Vagina (tissue), 2 donors: ENCODE results near the gene ZMIZ1. TPM values are rescaled to one million over a fixed set of nuclear protein-coding genes. Genes with fewer than 3 reads are reported as not detected.

Experiments used
- DNase-seq, 2 donors: peaks; one replicate each; pipeline ENCODE4 v3.0.0-alpha.2; 2017; ENCODE audit errors: extremely low spot score in 2 of 2
- H3K27ac ChIP-seq: fragments of 200-600 bp; sonication (generic); one replicate; pipeline ENCODE4 v1.5.1; 2019
- H3K27me3 ChIP-seq: fragments of 200-600 bp; sonication (generic); one replicate; pipeline ENCODE4 v1.5.1; 2019
- H3K36me3 ChIP-seq, 2 donors: fragments of 200-600 bp; sonication (generic); one replicate each; pipeline ENCODE4 v1.5.1; 2017 to 2019
- H3K4me1 ChIP-seq: fragments of 200-600 bp; sonication (generic); one replicate; pipeline ENCODE4 v1.5.1; 2019
- H3K4me3 ChIP-seq, 2 donors: fragments of 200-600 bp; sonication (generic); 1 replicate in 1 of 2; 2 replicates in 1 of 2; pipeline ENCODE4 v1.5.1; 2016 to 2019
- H3K9me3 ChIP-seq: fragments of 200-600 bp; sonication (generic); one replicate; pipeline ENCODE4 v1.5.1; 2019
- CTCF ChIP-seq, 3 experiments: fragments of 450-650 bp in 2 of 3; fragments of 200-600 bp in 1 of 3; sonication (generic) in 1 of 3; IDR thresholded peaks; one replicate each; pipeline ENCODE4 v1.5.1; 2017 to 2019; ENCODE audit warnings: antibody characterized with exemption in 3 of 3, mild to moderate bottlenecking in 2 of 3, moderate library complexity in 2 of 3
- POLR2A ChIP-seq, 2 donors: fragments of 450-650 bp; IDR thresholded peaks; one replicate each; pipeline ENCODE4 v1.6.1; 2017; ENCODE audit warnings: antibody characterized with exemption in 2 of 2, mild to moderate bottlenecking in 2 of 2, moderate library complexity in 2 of 2
- POLR2AphosphoS5 ChIP-seq, 2 donors: sonication (generic); formaldehyde crosslinking; IDR thresholded peaks; one replicate each; pipeline ENCODE4 v1.9.0; 2017; ENCODE audit warnings: antibody characterized with exemption in 2 of 2, mild to moderate bottlenecking in 2 of 2, low read depth in 1 of 2; ENCODE audit not compliant: insufficient read depth in 1 of 2
- intact Hi-C: fragments of 100-400 bp; cut with DNase I; formaldehyde crosslinking; loops from one replicate; pipeline ENCODE4 v1.15.1; 2023
- total RNA-seq: library from RNA; depleted of rRNA; stranded (reverse); fragments of >200 nt; gene quantifications from one replicate; pipeline ENCODE4 v1.2.3, GENCODE V29; 2016

ZMIZ1 gene
- total RNA-seq, 1 donor from 2014 or later: 61.4 TPM

DNA sequence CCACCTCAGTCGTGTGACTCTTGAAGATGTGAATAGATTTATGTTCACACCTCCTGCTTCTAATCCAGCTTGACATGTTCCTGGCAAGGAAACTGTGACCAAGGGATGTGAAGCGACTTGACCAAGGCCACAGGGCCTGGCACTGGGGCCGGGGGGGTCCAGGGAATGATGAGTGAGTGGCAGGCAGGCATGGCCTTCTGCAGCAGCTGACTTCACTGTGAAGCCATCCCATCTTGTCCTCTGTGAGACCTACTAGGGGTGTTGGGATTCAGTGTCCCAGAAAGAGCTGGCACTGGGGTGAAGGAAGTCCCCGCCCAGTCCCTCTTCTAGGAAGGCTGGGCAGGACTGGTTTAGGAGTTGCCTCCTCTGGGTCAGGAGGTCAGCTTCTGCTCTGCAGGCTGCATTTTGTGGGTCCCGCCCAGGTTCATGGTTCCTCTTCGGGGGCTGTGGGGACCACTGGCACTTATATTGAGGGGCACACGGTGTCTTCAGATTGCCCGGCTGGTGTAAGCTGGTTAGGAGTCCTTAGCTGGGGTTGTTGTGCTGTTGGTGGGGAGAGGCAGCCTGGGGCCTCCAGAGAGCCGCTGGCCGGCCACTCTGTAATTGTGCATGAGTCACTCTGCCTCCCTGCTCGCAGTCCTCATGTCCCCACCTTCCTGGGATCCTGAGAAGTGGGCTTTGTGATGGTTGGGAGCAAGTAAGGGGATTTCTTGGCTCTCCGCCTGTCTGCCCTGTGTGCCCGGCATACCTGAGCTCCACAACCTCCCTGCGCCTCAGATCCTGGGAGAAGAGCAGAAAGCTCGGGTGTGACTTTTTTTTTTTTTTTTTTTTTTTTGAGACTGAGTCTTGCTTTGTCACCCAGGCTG is 11.0 kb downstream of the ZMIZ1 start:
- DNase-seq: no peak
- Histone ChIP-seq H3K27ac (peak overlapping the region; percentile 59), H3K9me3 (no peaks in the 10 kb centered on the region), H3K36me3 (no peaks in the 10 kb centered on the region), H3K27me3 (no peaks in the 10 kb centered on the region), H3K4me1 (peaks cover 100% of the 10 kb centered on the region), H3K4me3 (peak overlapping the region in 1 of 2 donors; percentile 20)
- TF ChIP-seq POLR2A (IDR thresholded peaks at IDR 0.05) (no peak), POLR2AphosphoS5 (IDR thresholded peaks at IDR 0.05; ENCODE audit: insufficient read depth in 1 of 2, low read depth in 1 of 2) (no peak), CTCF (IDR thresholded peaks at IDR 0.05) (no peak)
- intact Hi-C loops: loop anchor here (5.0 kb wide), 1 partner anchor 68 kb away; no protein-coding TSS in a partner anchor

DNA sequence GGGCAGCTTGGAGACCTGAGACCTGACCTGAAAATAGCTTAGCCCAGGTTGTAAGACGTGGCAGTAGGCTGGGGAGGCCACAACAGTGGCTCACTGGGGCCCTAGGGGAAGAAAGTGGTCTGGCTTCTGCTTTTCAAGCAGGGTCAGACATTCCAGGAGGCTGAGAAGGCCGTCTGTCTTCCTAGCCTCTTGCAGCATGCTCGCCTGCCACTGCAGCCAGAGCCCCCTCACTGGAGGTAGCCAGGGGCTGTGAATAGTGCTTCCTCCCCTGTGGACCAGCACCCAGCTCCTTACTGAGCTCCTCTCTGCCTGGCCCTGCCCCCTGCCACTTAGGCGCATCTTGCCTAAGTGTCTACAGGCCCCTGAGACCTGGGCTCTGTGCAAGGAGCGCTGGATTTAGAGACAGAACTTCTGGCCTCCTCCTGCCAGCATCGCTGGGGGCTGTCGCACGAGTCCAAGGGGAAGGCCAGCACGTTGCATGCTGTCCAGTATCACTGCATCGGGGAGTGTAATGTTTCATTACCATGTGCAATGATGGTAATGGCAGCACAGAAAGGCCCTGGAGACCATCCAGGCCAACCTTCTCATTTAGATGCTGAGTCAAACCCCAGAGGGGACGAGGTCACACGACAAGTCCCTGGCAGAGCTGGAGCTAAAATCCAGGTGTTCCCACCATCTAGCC is 12.7 kb downstream of the ZMIZ1 start:
- peaks cover 100% of the 10 kb centered on the region for H3K4me1 ChIP-seq
- intact Hi-C loops: loop anchor here (5.0 kb wide), 1 partner anchor 66 kb away; no protein-coding TSS in a partner anchor
- DNase-seq: no peak
- no peaks in the 10 kb centered on the region for H3K9me3 ChIP-seq
- no peaks in the 10 kb centered on the region for H3K27me3 ChIP-seq
- H3K27ac ChIP-seq: peak overlapping the region; percentile 59
- H3K36me3 ChIP-seq: no peaks in the 10 kb centered on the region
- H3K4me3 ChIP-seq: no peak overlapping the region
- peak in 1 of 2 donors; percentile 43 for TF ChIP-seq POLR2AphosphoS5 (IDR thresholded peaks at IDR 0.05; ENCODE audit: insufficient read depth in 1 of 2, low read depth in 1 of 2)
- no peak for TF ChIP-seq CTCF (IDR thresholded peaks at IDR 0.05)

GRCh38 chr10:79082035-79082373 is 13.2 kb downstream of the ZMIZ1 start:
- peak overlapping the region; percentile 59 for H3K27ac ChIP-seq
- H3K4me3 ChIP-seq: no peak overlapping the region
- no peak for TF ChIP-seq CTCF (IDR thresholded peaks at IDR 0.05)
- TF ChIP-seq POLR2A (IDR thresholded peaks at IDR 0.05): no peak
- TF ChIP-seq POLR2AphosphoS5 (IDR thresholded peaks at IDR 0.05; ENCODE audit: insufficient read depth in 1 of 2, low read depth in 1 of 2): peak in 1 of 2 donors; percentile 0
- no peaks in the 10 kb centered on the region for H3K36me3 ChIP-seq
- intact Hi-C loops: loop anchor here (5.0 kb wide), 1 partner anchor 65 kb away; no protein-coding TSS in a partner anchor
- peaks cover 100% of the 10 kb centered on the region for H3K4me1 ChIP-seq
- H3K9me3 ChIP-seq: no peaks in the 10 kb centered on the region
- H3K27me3 ChIP-seq: no peaks in the 10 kb centered on the region
- no peak for DNase-seq

DNA sequence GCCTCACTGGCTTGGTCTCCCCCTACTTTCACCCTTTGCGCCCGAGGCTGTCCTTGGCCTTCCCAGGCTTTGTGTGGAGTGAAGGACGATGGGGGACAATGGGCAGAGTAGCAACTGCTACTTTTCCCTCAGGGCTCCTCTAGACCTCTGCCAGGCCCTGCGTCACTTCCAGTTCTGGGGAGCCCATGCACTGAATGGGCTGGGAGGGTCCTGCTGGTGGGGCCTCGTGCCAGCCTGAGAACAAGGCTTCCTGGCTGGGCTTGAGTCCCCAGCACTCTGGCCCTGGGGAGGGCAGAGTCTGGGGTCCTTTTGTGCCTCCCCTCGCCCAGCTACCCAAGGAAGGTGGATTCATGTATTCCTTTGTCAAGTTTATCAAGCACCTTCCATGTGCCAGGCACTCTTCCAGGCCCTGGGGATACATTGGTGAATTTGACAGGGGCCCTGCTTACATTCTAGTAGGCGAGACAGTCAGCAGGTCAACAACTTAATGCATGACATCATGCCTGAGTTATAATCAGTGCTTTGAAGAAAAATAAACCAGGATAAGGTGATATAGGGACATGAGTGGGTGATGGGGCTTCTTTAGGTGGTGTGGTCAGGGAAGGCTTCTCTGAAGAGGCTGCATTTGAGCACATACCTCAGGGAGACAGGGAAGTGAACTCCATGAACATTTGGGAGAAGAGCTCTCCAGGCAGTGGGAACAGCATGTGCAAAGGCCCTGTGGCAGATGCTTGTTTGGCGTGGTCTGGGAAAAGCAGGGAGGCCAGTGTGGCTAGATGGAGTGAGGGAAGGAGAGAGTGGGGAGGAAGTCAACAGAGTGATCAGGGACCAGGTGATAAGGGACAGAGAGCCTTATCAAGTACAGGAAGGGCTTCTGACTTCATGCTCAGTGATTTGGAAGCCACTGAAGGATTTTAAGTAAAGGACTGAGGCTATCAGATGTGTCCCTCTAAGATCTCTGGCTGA is 14.1 kb downstream of the ZMIZ1 start:
- Histone ChIP-seq H3K27me3 (no peaks in the 10 kb centered on the region), H3K36me3 (no peaks in the 10 kb centered on the region), H3K27ac (peak overlapping the region; percentile 59), H3K4me3 (no peak overlapping the region), H3K4me1 (peaks cover 100% of the 10 kb centered on the region), H3K9me3 (no peaks in the 10 kb centered on the region)
- intact Hi-C loops: loop anchor here (5.0 kb wide), 1 partner anchor 64 kb away; no protein-coding TSS in a partner anchor
- TF ChIP-seq CTCF (IDR thresholded peaks at IDR 0.05): no peak
- no peak for TF ChIP-seq POLR2A (IDR thresholded peaks at IDR 0.05)
- TF ChIP-seq POLR2AphosphoS5 (IDR thresholded peaks at IDR 0.05; ENCODE audit: insufficient read depth in 1 of 2, low read depth in 1 of 2): no peak
- no peak for DNase-seq
